ENCODE results near the gene MXD1.

DNA sequence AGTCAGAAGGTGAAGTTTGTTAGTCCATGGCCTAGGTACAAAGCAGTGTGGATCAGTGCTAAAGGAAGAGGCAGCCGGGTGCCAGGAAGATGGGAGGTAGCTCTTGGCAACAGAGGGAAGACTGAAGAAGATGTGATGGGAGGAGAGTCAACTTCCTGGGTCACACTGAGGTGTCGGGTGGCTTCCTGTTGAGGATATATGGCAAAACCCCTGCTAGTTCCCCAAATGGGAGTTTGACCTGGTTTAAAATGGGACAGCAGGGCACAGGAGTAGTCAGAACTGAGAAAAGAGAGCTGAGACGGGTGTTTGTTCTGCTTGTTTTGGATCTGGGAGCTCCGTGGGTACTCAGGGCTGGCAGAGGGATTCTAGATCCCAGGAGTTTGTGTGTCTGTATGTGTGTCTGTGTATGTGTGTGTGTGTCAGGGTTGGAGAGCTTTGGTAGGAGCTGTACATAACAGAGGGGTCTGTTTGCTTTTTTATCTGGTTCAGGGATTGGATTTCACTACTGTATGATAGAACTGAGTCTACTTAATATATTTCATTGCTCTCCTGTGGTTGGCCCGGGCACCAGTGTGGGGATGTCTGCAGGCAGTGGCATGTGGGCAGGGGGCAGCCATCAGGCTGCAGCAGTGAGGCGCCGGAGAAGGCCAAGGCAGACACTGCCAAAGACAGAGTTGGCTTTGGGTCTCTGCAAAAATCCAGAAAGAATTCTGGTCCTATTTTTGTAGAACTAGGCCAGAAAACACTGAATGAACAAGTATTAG lies 17.1 kb downstream of the MXD1 start:
- TF ChIP-seq EZH2 (optimal IDR thresholded peaks at IDR 0.05; ENCODE audit: low read depth, low read length), result no peak
- no peak for TF ChIP-seq CTCF (IDR thresholded peaks at IDR 0.05; ENCODE audit: low read length)
- no peak for TF ChIP-seq EZH2phosphoT487 (IDR thresholded peaks at IDR 0.05; ENCODE audit: low read length)

Measured in MM.1S (cell line).